ENCODE results near the gene DCDC2.

- no peak for TF ChIP-seq CTCF (IDR thresholded peaks at IDR 0.05)
- no peak for TF ChIP-seq EP300 (IDR thresholded peaks at IDR 0.05)
Measured at GRCh38 chr6:24344976-24345375, 12.9 kb downstream of the DCDC2 start.

Measured in ovary (tissue), 3 donors.